ENCODE results near the gene GFRA3. TPM values are rescaled to one million over a fixed set of nuclear protein-coding genes. Genes with fewer than 3 reads are reported as not detected.

The GFRA3 gene
- 0.06 to 0.12 TPM (median 0.07 TPM) in 3 of 5 replicates, not detected in the others for total RNA-seq (2022; extraction: Qiagen RNA extraction)

GRCh38 chr5:138274189-138274853, at the start of gene GFRA3:
Gene GFRA3 (minus strand): TSS chr5:138274621. CDS start chr5:138274424, 197 bp downstream.

DNA sequence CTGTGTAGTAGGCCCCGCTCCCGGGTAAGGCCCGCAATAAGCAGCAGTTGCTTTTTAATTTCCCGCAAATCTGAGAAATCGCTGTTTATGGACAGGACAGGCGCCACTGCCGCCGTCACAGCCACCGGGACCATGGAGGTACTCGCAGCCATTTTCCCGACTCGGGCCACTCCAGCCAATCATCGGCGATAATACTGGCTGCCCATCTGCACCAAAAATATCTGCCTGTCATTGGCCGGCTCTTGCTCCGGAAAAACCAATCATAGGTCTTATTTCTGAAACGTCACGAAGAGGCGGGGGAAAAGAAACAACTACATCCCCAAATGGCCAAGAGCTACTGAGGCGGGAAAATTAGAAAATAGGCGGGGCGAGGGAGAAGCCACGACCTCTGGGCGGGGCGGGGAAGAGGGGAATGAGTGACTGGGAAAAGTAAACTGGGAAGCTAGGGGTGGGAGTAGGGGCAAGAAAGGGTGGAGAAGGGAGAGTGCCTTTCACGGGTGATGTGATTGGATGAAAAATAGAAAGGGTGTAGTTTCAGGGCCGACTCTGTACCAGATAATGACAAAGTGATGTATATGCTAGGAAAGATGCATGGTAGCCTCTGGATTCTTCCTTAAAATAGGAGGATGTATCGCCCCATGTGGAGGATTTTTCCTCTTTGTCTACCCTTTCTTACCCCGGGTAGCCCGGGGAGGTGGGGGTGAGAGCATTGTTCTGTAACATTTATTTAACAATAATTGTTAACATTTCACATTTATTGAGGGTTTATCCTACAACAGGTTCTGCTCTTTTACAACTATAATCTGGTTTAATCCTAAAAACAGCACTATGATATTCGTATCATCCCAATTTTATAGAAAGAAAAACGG, 61.0 kb downstream of the GFRA3 start, which contains the start of gene CDC23:
Gene CDC23 (minus strand): TSS at position 163 of the 869 bp plus-strand sequence. CDS start 11 bp downstream, at position 152.

Other genes with a start within 250 kb of the GFRA3 start
- gene FAM13B, start 241.5 kb downstream of the GFRA3 start, total RNA-seq (2022; extraction: Qiagen RNA extraction) = 10.8 to 17.0 TPM (median 12.1 TPM) in 5 replicates
- not detected in 5 replicates for gene WNT8A, start 190.6 kb downstream of the GFRA3 start, total RNA-seq (2022; extraction: Qiagen RNA extraction)
- not detected in 5 replicates for gene NME5, start 135.2 kb downstream of the GFRA3 start, total RNA-seq (2022; extraction: Qiagen RNA extraction)
- gene BRD8, start 96.0 kb downstream of the GFRA3 start, total RNA-seq (2022; extraction: Qiagen RNA extraction) = 42.5 to 59.3 TPM (median 47.7 TPM) in 5 replicates
- gene KIF20A, start 95.5 kb downstream of the GFRA3 start, total RNA-seq (2022; extraction: Qiagen RNA extraction) = 39.4 to 57.5 TPM (median 43.3 TPM) in 5 replicates
- gene CDC23, start 61.3 kb downstream of the GFRA3 start, total RNA-seq (2022; extraction: Qiagen RNA extraction) = 20.1 to 38.6 TPM (median 25.6 TPM) in 5 replicates
- gene CDC25C, start 57.2 kb upstream of the GFRA3 start, total RNA-seq (2022; extraction: Qiagen RNA extraction) = 8.8 to 11.3 TPM (median 9.4 TPM) in 5 replicates
- gene FAM53C, start 63.6 kb upstream of the GFRA3 start, total RNA-seq (2022; extraction: Qiagen RNA extraction) = 19.7 to 21.5 TPM (median 19.9 TPM) in 5 replicates
- gene KDM3B, start 78.1 kb upstream of the GFRA3 start, total RNA-seq (2022; extraction: Qiagen RNA extraction) = 33.2 to 55.5 TPM (median 39.2 TPM) in 5 replicates
- gene REEP2, start 164.4 kb upstream of the GFRA3 start, total RNA-seq (2022; extraction: Qiagen RNA extraction) = 5.9 to 7.5 TPM (median 7.0 TPM) in 5 replicates
- gene EGR1, start 190.9 kb upstream of the GFRA3 start, total RNA-seq (2022; extraction: Qiagen RNA extraction) = 7.4 to 14.1 TPM (median 10.4 TPM) in 5 replicates